HUDEP-2 (cell line): ENCODE data around the gene EMP2.

ENCODE experiments used
- DNase-seq, 76 experiments: peaks; one replicate each; lab custom pipeline; 2025; ENCODE audit not compliant: unreplicated experiment in 76 of 76; lab: John Stamatoyannopoulos, UW

Gene EMP2

DNA sequence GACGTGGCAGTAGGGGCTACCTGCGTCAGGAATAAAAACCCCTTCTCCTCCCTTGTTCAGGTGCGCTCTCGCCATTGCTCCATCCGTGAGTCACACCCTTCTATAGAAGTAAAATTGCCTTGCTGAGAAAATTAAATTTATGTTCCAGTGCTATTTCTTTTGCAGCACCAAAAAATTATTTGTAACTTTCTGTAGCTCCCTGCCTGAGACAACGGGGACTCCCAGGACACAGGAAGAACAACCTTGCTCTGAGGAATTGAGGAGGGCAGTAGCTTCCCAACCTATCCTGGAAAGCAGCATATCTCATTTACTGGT is 85.4 kb downstream of the EMP2 start:
- DNase-seq, result no peak

DNA sequence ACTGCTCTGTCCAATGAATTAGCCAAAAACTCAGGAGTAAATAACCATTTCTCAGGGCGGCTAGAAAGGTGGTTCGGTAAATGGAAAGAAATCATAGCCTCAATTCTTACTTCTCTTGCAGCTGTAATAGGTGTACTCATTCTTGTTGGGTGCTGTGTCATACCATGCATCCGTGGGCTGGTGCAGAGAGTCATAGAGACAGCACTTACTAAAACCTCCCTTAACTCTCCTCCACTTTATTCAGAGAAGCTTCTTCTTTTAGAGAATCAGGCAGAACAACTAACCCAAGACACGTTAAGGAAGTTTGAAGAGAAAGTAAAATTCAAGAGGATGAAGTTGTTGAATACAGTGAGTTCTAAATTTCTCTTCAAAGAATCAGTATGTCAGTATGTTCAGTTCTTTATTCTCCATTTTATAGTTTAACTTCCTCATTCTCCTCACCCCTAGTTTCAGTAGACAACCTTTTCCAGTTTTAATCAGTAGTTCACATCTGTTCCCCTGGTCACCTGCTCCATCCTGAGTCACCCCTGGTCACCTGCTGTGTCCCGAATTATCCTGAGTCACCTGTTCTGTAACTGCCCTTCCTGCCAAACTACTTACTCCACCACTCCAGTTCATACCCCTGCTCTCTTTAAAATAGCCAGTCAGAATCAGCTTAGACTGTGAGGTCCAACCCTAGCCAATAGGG is 85.9 kb downstream of the EMP2 start:
- no peak for DNase-seq

DNA sequence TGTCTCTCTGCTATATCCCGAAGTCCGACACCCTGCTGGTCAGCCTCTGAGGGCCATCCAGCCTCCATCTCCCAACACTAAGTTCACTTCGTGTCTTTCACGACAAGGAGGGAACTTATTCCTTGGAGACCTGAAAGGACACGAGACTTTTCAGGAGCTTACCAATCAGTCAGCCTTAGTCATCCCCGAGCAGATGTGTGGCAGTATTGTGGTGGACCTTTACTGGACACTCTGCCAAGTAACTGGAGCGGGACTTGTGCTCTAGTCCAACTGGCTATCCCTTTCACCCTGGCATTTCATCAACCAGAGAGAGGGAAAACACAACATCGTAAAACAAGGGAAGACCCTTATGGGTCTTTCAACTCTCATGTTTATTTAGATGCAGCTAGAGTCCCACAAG is 87.1 kb downstream of the EMP2 start:
- no peak for DNase-seq

DNA sequence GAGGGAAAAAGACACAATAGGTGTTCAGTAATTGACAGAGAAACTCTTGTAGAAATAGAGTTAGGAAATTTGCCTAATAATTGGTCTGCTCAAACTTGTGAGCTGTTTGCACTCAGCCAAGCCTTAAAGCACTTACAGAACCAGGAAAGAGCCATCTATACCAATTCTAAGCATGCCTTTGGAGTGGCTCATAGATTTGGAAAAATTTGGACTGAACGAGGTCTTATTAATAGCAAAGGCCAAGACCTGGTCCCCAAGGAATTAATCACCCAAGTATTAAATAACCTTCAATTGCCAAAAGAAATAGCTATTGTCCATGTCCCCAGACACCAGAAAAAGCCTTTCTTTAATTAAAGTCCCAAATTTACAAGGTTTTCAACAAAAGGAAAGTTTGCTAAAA is 90.3 kb downstream of the EMP2 start:
- DNase-seq, result no peak

DNA sequence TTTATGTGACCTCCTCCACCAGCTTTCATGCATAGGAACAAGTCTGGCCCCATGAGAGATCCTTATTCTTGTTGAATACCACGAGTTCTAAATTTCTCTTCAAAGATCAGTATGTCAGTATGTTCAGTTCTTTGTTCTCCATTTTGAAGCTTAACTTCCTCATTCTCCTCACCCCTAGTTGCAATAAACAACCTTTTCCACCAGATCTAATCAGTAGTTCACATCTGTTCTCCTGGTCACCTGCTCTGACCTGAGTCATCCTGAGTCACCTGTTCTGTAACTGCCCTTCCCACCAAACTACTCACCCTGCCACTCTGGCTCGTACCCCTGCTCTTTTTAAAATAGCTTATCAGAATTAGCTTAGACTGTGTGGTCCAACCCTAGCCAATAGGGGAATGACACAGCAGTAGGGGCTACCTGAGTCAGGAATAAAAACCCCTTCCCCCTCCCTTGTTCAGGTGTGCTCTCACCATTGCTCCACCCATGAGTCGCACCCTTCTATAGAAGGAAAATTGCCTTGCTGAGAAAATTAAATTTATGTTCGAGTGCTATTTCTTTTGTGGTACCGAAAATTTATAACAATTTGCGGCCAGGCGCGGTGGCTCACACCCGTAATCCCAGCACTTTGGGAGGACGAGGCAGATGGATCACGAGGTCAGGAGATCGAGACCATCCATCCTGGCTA is 94.6 kb downstream of the EMP2 start:
- DNase-seq, result peak in 2 of 76 experiments; percentile 10 to 11

DNA sequence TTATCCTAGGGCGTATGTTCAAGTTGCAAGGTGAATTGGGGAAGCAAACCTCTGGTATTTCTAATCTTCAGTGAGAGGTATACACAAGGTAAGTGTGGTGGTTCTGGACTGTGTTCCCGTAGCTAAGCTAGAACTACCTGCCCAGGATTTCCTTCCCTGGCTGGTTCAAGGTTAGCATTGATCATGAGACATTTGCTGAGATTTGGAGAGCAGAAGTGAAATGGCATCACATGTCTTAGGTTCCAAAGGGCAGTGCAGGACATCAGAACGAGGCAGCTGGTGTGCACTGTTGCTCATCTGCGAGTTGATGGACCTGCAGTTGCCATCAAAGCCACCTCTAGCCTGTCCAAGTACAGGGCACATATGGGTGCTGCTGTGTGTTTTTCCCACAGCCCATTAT is 95.2 kb downstream of the EMP2 start:
- no peak for DNase-seq

DNA sequence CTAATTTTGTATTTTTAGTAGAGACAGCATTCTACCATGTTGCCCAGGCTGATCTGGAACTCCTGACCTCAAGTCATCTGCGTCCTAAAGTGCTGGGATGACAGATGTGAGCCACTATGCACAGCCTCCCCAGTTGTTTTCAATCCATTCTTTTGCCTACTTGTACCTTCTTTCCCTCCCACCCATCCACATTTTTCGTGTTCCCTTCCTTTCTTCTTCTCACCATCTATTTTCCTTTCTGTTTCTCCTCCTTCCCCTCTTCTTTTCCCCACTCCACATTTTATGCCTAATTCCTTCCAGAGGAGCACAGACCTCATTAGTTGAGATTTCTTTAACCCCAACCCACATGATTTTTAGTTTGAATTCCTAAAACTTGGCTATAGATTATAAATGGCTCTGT is 100.2 kb downstream of the EMP2 start:
- no peak for DNase-seq
